NT2/D1 (cell line): ENCODE results near the gene TBATA.

ENCODE experiments used
- SUZ12 ChIP-seq: IDR thresholded peaks from 2 replicates; pipeline ENCODE4 v1.6.1; 2011; ENCODE audit not compliant: insufficient read length, insufficient read depth; ENCODE audit errors: extremely low read depth
- YY1 ChIP-seq: IDR thresholded peaks from 2 replicates; pipeline ENCODE4 v1.6.1; 2011; ENCODE audit not compliant: insufficient read length, insufficient read depth
- ZNF274 ChIP-seq: IDR thresholded peaks from 2 replicates; pipeline ENCODE4 v1.6.1; 2011; ENCODE audit warnings: mild to moderate bottlenecking, low read depth, low read length

DNA sequence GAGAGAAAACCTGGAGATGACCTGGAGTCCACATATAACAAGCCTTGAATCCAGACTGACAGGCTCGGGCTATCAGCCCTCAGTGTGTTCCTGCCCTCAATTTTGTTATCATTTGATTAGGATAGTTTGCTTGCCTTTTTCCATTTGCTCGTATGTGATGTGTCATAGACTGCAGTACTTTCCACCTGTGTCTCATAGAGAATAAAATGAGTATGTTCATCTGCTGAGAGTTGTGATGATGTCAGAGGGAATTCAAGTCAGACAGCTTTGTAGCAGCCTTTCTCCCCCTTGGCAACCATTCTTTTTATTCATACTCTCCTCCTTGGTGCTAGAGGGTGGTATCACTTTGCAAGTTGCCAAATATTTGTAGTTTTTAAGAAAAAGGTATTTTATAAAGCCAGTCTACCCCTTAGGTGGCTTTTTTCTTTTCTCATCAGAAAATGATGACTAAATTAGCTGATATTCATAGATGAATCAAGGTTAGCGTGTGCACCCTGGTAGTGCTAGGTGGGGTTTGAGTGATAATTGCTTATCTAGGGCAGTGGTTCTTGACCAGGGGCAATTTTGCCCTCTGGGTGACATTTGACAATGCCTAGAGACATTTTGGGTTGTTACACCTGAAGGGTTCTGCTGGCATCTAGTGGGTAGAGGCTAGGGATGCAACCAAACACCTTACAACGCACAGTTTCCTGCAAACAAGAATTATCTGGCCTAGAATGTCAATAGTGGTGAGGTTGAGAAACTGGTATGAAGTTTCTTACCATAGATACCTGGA is 36.0 kb upstream of the TBATA start:
- no peak for TF ChIP-seq YY1
- TF ChIP-seq ZNF274: no peak
- TF ChIP-seq SUZ12: no peak
